ENCODE results near the gene DHTKD1.

The DHTKD1 gene

GRCh38 chr10:12022580-12023257, 46.0 kb upstream of the DHTKD1 start:
- no peak for DNase-seq (ENCODE audit: low spot score)
- no peak overlapping the region for H2AFZ ChIP-seq (ENCODE audit: low read length)
- H3K27me3 ChIP-seq (ENCODE audit: control insufficient read depth in 3 of 3, insufficient read depth in 3 of 3, low read depth in 1 of 3, low read length in 3 of 3): no peaks in the 10 kb centered on the region
- no peak overlapping the region for H3K4ac ChIP-seq (ENCODE audit: low read length)
- no peak overlapping the region for H4K8ac ChIP-seq (ENCODE audit: low read depth, low read length)
- H3K14ac ChIP-seq (ENCODE audit: low read length): no peak overlapping the region
- peaks cover 0 to 47% of the 10 kb centered on the region in 2 donors for H3K36me3 ChIP-seq (replicated peaks in 1 of 2; ENCODE audit: control insufficient read depth in 2 of 2, insufficient read depth in 2 of 2, low read length in 2 of 2)
- WGBS, 2 donors (ENCODE audit: extremely low coverage in 2 of 2, insufficient read length in 2 of 2, insufficient replicate concordance in 1 of 2): no CpG with 5 or more reads among the region's 1 CpG
- no peaks in the 10 kb centered on the region for H3K9me3 ChIP-seq (replicated peaks in 1 of 2; ENCODE audit: control insufficient read depth in 2 of 2, insufficient read depth in 1 of 2, low read depth in 1 of 2, low read length in 2 of 2)
- H3K27ac ChIP-seq (replicated peaks; ENCODE audit: low read length): no peak overlapping the region
- no peak overlapping the region for H2BK120ac ChIP-seq (ENCODE audit: low read depth, low read length)
- H3K9ac ChIP-seq (ENCODE audit: low read depth, low read length, poor library complexity): no peak overlapping the region
- H2AK5ac ChIP-seq (ENCODE audit: low read depth, low read length): no peak overlapping the region
- no peak overlapping the region for H2BK15ac ChIP-seq (ENCODE audit: low read length)
- no peak overlapping the region for H3K23ac ChIP-seq (ENCODE audit: low read depth, low read length, poor library complexity)
- H3K79me1 ChIP-seq (ENCODE audit: low read depth, low read length): no peaks in the 10 kb centered on the region
- no peak overlapping the region for H2BK12ac ChIP-seq (ENCODE audit: low read length)
- H3K4me3 ChIP-seq (ENCODE audit: low read length in 2 of 2): no peak overlapping the region
- no peaks in the 10 kb centered on the region for H3K4me1 ChIP-seq (ENCODE audit: control insufficient read depth in 2 of 2, insufficient read depth in 1 of 2, low read depth in 1 of 2, low read length in 2 of 2)
- H3K4me2 ChIP-seq (ENCODE audit: insufficient read depth, low read length, poor library complexity, severe bottlenecking): no peak overlapping the region
- no peak overlapping the region for H4K91ac ChIP-seq (ENCODE audit: low read depth, low read length, poor library complexity)
- no peak overlapping the region for H3K18ac ChIP-seq (ENCODE audit: low read length)
- H2BK5ac ChIP-seq (ENCODE audit: low read length): no peak overlapping the region

GRCh38 chr10:12025591-12025990, 43.2 kb upstream of the DHTKD1 start:
- Histone ChIP-seq H3K4me1 (ENCODE audit: control insufficient read depth in 2 of 2, insufficient read depth in 1 of 2, low read depth in 1 of 2, low read length in 2 of 2) (no peaks in the 10 kb centered on the region), H3K14ac (ENCODE audit: low read length) (no peak overlapping the region), H2BK120ac (ENCODE audit: low read depth, low read length) (no peak overlapping the region), H4K91ac (ENCODE audit: low read depth, low read length, poor library complexity) (no peak overlapping the region), H4K8ac (ENCODE audit: low read depth, low read length) (no peak overlapping the region), H3K36me3 (replicated peaks in 1 of 2; ENCODE audit: control insufficient read depth in 2 of 2, insufficient read depth in 2 of 2, low read length in 2 of 2) (peaks cover 4 to 72% of the 10 kb centered on the region in 2 donors), H3K9ac (ENCODE audit: low read depth, low read length, poor library complexity) (no peak overlapping the region), H3K79me1 (ENCODE audit: low read depth, low read length) (no peaks in the 10 kb centered on the region), H2AK5ac (ENCODE audit: low read depth, low read length) (no peak overlapping the region), H3K4me2 (ENCODE audit: insufficient read depth, low read length, poor library complexity, severe bottlenecking) (no peak overlapping the region), H3K23ac (ENCODE audit: low read depth, low read length, poor library complexity) (no peak overlapping the region), H3K27me3 (ENCODE audit: control insufficient read depth in 3 of 3, insufficient read depth in 3 of 3, low read depth in 1 of 3, low read length in 3 of 3) (no peaks in the 10 kb centered on the region), H2BK15ac (ENCODE audit: low read length) (no peak overlapping the region), H3K27ac (replicated peaks; ENCODE audit: low read length) (no peak overlapping the region), H2BK12ac (ENCODE audit: low read length) (no peak overlapping the region), H3K4ac (ENCODE audit: low read length) (no peak overlapping the region), H3K4me3 (ENCODE audit: low read length in 2 of 2) (no peak overlapping the region), H2AFZ (ENCODE audit: low read length) (no peak overlapping the region), H3K9me3 (replicated peaks in 1 of 2; ENCODE audit: control insufficient read depth in 2 of 2, insufficient read depth in 1 of 2, low read depth in 1 of 2, low read length in 2 of 2) (no peaks in the 10 kb centered on the region), H2BK5ac (ENCODE audit: low read length) (no peak overlapping the region), H3K18ac (ENCODE audit: low read length) (no peak overlapping the region)
- WGBS, 2 donors (ENCODE audit: extremely low coverage in 2 of 2, insufficient read length in 2 of 2, insufficient replicate concordance in 1 of 2): no CpG with 5 or more reads among the region's 5 CpGs
- DNase-seq (ENCODE audit: low spot score): no peak

DNA sequence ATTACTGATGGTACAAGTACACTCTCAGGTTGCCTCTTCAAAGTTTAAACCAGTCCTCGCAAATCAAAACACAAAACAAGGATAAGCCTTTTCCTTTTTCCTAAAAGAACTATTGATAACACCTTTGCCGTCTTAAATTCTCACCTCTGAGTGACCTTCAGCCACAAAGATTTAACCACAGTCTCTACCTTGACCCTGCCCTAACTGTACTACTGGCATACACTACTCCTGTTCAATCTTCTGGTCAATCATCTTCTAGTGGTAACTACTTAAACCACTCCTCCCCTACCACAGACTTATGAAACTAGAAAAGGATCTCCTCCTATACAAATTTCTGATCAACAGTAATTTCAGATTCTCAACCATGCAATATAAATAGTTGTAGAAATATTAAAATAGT, 41.2 kb upstream of the DHTKD1 start:
- WGBS, 2 donors (ENCODE audit: extremely low coverage in 2 of 2, insufficient read length in 2 of 2, insufficient replicate concordance in 1 of 2): no CpG with 5 or more reads among the region's 2 CpGs
- DNase-seq (ENCODE audit: low spot score): no peak
- H3K27ac ChIP-seq (replicated peaks; ENCODE audit: low read length): no peak overlapping the region
- H2BK5ac ChIP-seq (ENCODE audit: low read length): no peak overlapping the region
- H3K79me1 ChIP-seq (ENCODE audit: low read depth, low read length): no peaks in the 10 kb centered on the region
- H3K4me2 ChIP-seq (ENCODE audit: insufficient read depth, low read length, poor library complexity, severe bottlenecking): no peak overlapping the region
- H3K14ac ChIP-seq (ENCODE audit: low read length): no peak overlapping the region
- no peak overlapping the region for H4K8ac ChIP-seq (ENCODE audit: low read depth, low read length)
- H2BK15ac ChIP-seq (ENCODE audit: low read length): no peak overlapping the region
- H3K9me3 ChIP-seq (replicated peaks in 1 of 2; ENCODE audit: control insufficient read depth in 2 of 2, insufficient read depth in 1 of 2, low read depth in 1 of 2, low read length in 2 of 2): no peaks in the 10 kb centered on the region
- H3K27me3 ChIP-seq (ENCODE audit: control insufficient read depth in 3 of 3, insufficient read depth in 3 of 3, low read depth in 1 of 3, low read length in 3 of 3): no peaks in the 10 kb centered on the region
- no peak overlapping the region for H3K23ac ChIP-seq (ENCODE audit: low read depth, low read length, poor library complexity)
- no peak overlapping the region for H4K91ac ChIP-seq (ENCODE audit: low read depth, low read length, poor library complexity)
- no peak overlapping the region for H3K9ac ChIP-seq (ENCODE audit: low read depth, low read length, poor library complexity)
- no peak overlapping the region for H3K4me3 ChIP-seq (ENCODE audit: low read length in 2 of 2)
- H2AK5ac ChIP-seq (ENCODE audit: low read depth, low read length): no peak overlapping the region
- H2BK12ac ChIP-seq (ENCODE audit: low read length): no peak overlapping the region
- no peak overlapping the region for H2BK120ac ChIP-seq (ENCODE audit: low read depth, low read length)
- H2AFZ ChIP-seq (ENCODE audit: low read length): no peak overlapping the region
- no peak overlapping the region for H3K4ac ChIP-seq (ENCODE audit: low read length)
- H3K36me3 ChIP-seq (replicated peaks in 1 of 2; ENCODE audit: control insufficient read depth in 2 of 2, insufficient read depth in 2 of 2, low read length in 2 of 2): peaks cover 4 to 73% of the 10 kb centered on the region in 2 donors
- H3K4me1 ChIP-seq (ENCODE audit: control insufficient read depth in 2 of 2, insufficient read depth in 1 of 2, low read depth in 1 of 2, low read length in 2 of 2): no peaks in the 10 kb centered on the region
- no peak overlapping the region for H3K18ac ChIP-seq (ENCODE audit: low read length)

DNA sequence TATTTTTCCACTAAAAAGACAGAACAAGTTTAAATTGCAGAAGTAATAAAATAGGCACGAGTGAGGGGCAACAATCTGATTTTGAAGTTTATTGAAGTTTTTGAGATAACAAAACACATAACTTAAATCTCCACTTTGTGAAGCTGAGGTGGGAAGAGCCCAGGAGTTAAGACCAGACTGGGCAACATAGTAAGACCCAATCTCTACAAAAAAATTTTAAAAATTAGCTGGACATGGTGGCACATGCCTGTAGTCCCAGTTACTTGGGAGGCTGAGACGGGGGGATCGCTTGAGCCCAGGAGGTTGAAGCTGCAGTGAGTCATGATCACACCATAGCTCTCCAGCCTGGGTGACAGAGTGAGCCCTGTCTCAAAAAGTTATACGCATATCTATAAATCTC, 37.4 kb upstream of the DHTKD1 start:
- no peak overlapping the region for H3K4ac ChIP-seq (ENCODE audit: low read length)
- no peak overlapping the region for H3K27ac ChIP-seq (replicated peaks; ENCODE audit: low read length)
- H3K23ac ChIP-seq (ENCODE audit: low read depth, low read length, poor library complexity): no peak overlapping the region
- no peaks in the 10 kb centered on the region for H3K4me1 ChIP-seq (ENCODE audit: control insufficient read depth in 2 of 2, insufficient read depth in 1 of 2, low read depth in 1 of 2, low read length in 2 of 2)
- no peak overlapping the region for H2BK5ac ChIP-seq (ENCODE audit: low read length)
- no peak overlapping the region for H4K91ac ChIP-seq (ENCODE audit: low read depth, low read length, poor library complexity)
- no peak overlapping the region for H3K18ac ChIP-seq (ENCODE audit: low read length)
- H2AK5ac ChIP-seq (ENCODE audit: low read depth, low read length): no peak overlapping the region
- no peak for DNase-seq (ENCODE audit: low spot score)
- H3K4me3 ChIP-seq (ENCODE audit: low read length in 2 of 2): no peak overlapping the region
- no peak overlapping the region for H3K4me2 ChIP-seq (ENCODE audit: insufficient read depth, low read length, poor library complexity, severe bottlenecking)
- H2BK120ac ChIP-seq (ENCODE audit: low read depth, low read length): no peak overlapping the region
- peaks cover 6 to 80% of the 10 kb centered on the region in 2 donors for H3K36me3 ChIP-seq (replicated peaks in 1 of 2; ENCODE audit: control insufficient read depth in 2 of 2, insufficient read depth in 2 of 2, low read length in 2 of 2)
- H2BK15ac ChIP-seq (ENCODE audit: low read length): no peak overlapping the region
- no peak overlapping the region for H3K14ac ChIP-seq (ENCODE audit: low read length)
- no CpG with 5 or more reads among the region's 4 CpGs for WGBS, 2 donors (ENCODE audit: extremely low coverage in 2 of 2, insufficient read length in 2 of 2, insufficient replicate concordance in 1 of 2)
- no peak overlapping the region for H3K9ac ChIP-seq (ENCODE audit: low read depth, low read length, poor library complexity)
- H4K8ac ChIP-seq (ENCODE audit: low read depth, low read length): no peak overlapping the region
- no peaks in the 10 kb centered on the region for H3K9me3 ChIP-seq (replicated peaks in 1 of 2; ENCODE audit: control insufficient read depth in 2 of 2, insufficient read depth in 1 of 2, low read depth in 1 of 2, low read length in 2 of 2)
- H3K27me3 ChIP-seq (ENCODE audit: control insufficient read depth in 3 of 3, insufficient read depth in 3 of 3, low read depth in 1 of 3, low read length in 3 of 3): no peaks in the 10 kb centered on the region
- no peak overlapping the region for H2AFZ ChIP-seq (ENCODE audit: low read length)
- no peaks in the 10 kb centered on the region for H3K79me1 ChIP-seq (ENCODE audit: low read depth, low read length)
- H2BK12ac ChIP-seq (ENCODE audit: low read length): no peak overlapping the region

Data from neuronal stem cell (in vitro differentiated cells).